Activated T-helper 17 cell treated with anti-CD3 and anti-CD28 coated beads, Interleukin-2, amount 50 U/mL, for 72 hours (primary cell): ENCODE measurements around the gene SLC13A3. TPM values are rescaled to one million over a fixed set of nuclear protein-coding genes. Genes with fewer than 3 reads are reported as not detected.

ENCODE experiments used
- ATAC-seq: fragments of 150-1000 bp; cut with Tn5 transposase; replicated peaks from 2 replicates; pipeline ENCODE4 v1.10.0; 2021; ENCODE audit warnings: mild to moderate bottlenecking, moderate library complexity
- H3K27ac Mint-ChIP-seq: one replicate; pipeline ENCODE4 v1.8.0; 2022; ENCODE audit warnings: mixed read lengths
- H3K27me3 Mint-ChIP-seq: one replicate; pipeline ENCODE4 v1.8.0; 2022; ENCODE audit warnings: mixed read lengths
- H3K36me3 Mint-ChIP-seq: one replicate; pipeline ENCODE4 v1.8.0; 2022; ENCODE audit warnings: low read depth, mild to moderate bottlenecking, mixed read lengths
- H3K4me1 Mint-ChIP-seq: one replicate; pipeline ENCODE4 v1.8.0; 2022; ENCODE audit warnings: mixed read lengths
- H3K4me3 Mint-ChIP-seq: one replicate; pipeline ENCODE4 v1.8.0; 2022; ENCODE audit warnings: mild to moderate bottlenecking, mixed read lengths
- H3K9me3 Mint-ChIP-seq: one replicate; pipeline ENCODE4 v1.8.0; 2022; ENCODE audit warnings: mixed read lengths
- total RNA-seq, 2 donors: library from RNA; stranded (reverse); gene quantifications; one replicate each; pipeline ENCODE4 v1.2.3, GENCODE V29; 2022

The SLC13A3 gene
- total RNA-seq, 2 donors from 2014 or later: not detected

DNA sequence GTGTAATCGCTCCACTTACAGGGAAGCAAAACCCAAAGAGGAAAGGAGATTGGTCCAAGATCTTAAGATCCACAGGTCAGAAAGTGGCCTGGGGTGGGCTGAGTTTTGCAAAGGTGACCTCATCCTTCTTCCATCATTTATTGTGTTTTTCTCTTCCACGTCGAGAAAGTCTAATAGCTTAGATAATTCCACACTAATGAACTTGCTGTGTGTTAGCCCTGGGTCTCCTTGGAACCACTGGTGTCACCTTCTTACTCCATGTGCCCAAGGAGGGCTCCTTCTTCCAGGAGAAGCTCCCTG lies 1.7 kb downstream of the SLC13A3 start:
- no peak overlapping the region for H3K27ac Mint-ChIP-seq
- H3K4me3 Mint-ChIP-seq: no peak overlapping the region
- no peaks in the 10 kb centered on the region for H3K4me1 Mint-ChIP-seq
- no peaks in the 10 kb centered on the region for H3K9me3 Mint-ChIP-seq
- H3K36me3 Mint-ChIP-seq: no peaks in the 10 kb centered on the region
- ATAC-seq: no peak
- H3K27me3 Mint-ChIP-seq: peaks cover 39% of the 10 kb centered on the region

DNA sequence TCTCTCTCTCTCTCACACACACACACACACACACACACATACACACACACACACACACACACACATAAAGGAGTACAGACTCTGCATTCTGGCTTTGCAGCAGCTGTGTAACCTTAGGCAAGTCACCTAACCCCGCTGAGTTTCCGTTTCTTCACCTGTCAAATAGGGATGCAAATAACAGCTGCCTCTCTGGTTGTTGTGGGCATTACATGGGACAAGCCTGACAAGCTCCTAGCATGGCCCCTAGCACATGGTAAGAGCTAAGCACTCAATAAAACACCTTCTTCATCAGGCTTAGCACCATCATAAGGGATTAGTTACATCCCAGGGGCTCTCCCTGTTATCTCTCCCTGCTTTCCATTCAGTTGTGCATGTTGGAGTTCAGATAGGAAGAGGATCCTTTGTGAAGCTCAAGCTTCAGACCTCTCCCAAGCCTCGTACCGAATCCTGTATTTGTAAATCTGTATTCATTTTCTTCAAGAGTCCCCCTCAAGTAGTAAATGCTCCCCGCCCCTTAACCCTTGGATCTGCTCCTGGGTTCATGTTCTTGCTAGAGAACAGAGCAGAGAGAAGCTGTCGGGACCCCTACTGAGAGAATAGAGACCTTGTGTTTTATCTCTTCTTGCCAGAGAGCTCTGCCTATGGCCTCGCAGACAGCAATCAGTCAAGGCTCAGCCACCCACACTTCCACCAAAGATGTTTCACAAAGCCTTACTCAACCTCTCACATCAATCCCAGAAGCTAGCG lies 2.2 kb downstream of the SLC13A3 start:
- no peaks in the 10 kb centered on the region for H3K4me1 Mint-ChIP-seq
- H3K9me3 Mint-ChIP-seq: no peaks in the 10 kb centered on the region
- no peak overlapping the region for H3K4me3 Mint-ChIP-seq
- no peak for ATAC-seq
- H3K27me3 Mint-ChIP-seq: peaks cover 37% of the 10 kb centered on the region
- no peak overlapping the region for H3K27ac Mint-ChIP-seq
- no peaks in the 10 kb centered on the region for H3K36me3 Mint-ChIP-seq

DNA sequence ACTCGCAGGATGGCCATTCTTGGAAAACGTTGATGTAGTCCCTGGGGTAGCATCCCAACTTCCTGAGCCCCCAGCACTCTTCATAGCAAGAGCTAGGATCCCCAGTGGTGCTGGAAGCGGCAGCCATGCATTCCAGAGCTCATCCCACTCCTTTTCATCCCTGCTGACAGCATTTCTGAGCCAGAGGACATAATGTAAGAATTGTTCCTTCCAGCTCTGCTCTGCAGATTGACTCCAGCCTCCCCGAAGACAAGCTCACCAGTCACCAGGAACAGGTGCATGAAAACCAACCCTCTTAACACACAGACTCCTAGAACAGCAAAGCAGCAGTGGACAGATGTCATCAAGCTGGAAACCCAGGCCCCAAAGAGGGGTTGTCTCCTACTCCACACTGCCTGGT lies 3.8 kb downstream of the SLC13A3 start:
- peaks cover 29% of the 10 kb centered on the region for H3K27me3 Mint-ChIP-seq
- H3K36me3 Mint-ChIP-seq: no peaks in the 10 kb centered on the region
- no peaks in the 10 kb centered on the region for H3K9me3 Mint-ChIP-seq
- no peaks in the 10 kb centered on the region for H3K4me1 Mint-ChIP-seq
- no peak for ATAC-seq
- no peak overlapping the region for H3K4me3 Mint-ChIP-seq
- no peak overlapping the region for H3K27ac Mint-ChIP-seq

DNA sequence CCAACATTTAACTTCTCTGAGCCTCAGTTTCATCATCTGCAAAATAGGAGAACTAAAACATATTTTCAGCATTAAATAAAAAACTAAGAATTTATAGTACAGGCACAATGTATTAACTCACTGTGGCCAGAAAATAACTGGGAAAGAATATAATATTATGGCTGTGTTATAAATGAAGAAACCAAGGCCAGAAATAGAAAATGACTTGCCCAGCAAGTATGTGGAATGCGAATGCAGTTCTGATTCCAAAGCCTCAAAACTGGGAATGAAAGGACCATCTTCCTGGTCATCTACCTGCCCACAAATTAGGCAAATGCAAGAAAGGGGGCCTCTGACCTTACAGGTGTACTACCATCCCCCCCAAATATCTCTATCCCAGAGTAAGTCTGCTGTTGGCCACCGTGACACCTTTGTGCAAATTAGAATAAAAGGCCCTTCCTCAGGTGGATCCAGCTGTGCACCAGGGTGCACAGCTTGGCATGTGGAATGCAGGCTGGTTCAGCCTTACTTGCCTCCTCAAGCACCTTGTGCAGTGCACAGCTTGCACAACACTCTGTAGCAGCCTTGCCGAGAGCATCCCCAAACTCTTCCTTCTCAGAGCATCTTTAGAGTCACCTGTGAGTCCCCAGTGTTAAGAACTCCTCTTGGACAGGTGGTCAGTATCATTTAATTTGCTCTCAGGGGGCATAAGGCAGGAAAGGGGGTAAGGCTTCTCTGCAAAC lies 4.4 kb downstream of the SLC13A3 start:
- Mint-ChIP-seq H3K27me3 (peaks cover 26% of the 10 kb centered on the region), H3K4me3 (no peak overlapping the region), H3K4me1 (no peaks in the 10 kb centered on the region), H3K27ac (no peak overlapping the region), H3K9me3 (no peaks in the 10 kb centered on the region), H3K36me3 (no peaks in the 10 kb centered on the region)
- ATAC-seq: no peak

DNA sequence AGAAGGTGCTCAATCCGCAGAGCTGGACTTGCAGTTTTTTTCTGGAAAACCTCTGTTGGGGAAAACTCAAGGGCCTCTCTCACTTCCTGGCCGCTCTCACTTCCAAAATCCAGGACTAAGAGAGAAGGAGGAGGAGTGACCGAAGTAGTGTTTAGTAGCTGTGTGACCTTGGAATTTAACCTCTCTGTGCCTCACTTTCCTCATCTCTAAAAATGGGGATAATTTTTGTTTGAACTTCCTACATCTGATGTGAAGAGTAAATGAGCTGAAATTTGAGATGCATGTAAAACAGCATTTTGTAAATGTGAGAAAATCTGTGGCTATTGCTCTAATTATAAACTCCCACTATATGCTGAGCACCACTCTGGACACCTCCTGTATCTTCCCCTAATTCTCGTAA lies 5.1 kb downstream of the SLC13A3 start:
- Mint-ChIP-seq H3K36me3 (no peaks in the 10 kb centered on the region), H3K27ac (no peak overlapping the region), H3K4me3 (no peak overlapping the region), H3K27me3 (peaks cover 27% of the 10 kb centered on the region), H3K9me3 (no peaks in the 10 kb centered on the region), H3K4me1 (no peaks in the 10 kb centered on the region)
- ATAC-seq: no peak

DNA sequence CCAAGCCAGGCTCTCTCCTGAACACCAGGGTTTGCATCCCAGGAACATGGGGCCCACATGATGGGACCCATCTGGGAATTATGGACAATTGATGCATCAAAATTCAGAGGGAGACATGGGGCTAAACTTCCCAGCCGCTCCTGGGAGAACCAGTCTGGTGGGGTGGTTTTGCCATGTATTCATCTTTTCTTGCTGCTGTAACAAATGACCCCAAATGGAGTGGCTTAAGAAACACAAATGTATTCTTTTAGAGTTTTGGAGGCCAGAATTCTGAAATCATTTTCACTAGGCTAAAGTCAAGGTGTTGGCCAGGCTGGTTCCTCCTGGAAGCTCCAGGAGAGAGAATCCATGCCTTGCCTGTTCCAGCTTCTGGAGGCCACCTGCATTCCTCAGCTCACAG lies 6.5 kb downstream of the SLC13A3 start:
- Mint-ChIP-seq H3K27me3 (peaks cover 14% of the 10 kb centered on the region), H3K9me3 (no peaks in the 10 kb centered on the region), H3K27ac (no peak overlapping the region), H3K4me1 (no peaks in the 10 kb centered on the region), H3K36me3 (no peaks in the 10 kb centered on the region), H3K4me3 (no peak overlapping the region)
- ATAC-seq: no peak

DNA sequence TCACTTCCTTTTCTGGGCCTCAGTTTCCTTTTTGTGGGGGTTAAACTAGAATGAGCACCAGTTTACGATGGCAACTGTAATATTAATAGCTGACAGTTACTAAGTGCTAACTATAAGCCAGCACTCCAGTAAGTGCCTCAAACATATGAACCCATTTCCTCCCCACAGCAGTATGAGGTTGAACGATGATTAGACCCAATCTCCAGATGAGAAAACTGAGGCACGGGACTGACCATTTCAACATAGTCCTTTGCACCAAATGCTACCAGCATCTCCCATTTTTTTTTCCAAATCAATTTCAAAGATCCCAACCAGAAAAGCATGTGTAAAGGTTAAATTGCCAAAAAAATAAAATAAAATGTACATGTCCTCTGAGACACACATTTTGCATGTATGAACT lies 7.1 kb downstream of the SLC13A3 start:
- no peaks in the 10 kb centered on the region for H3K36me3 Mint-ChIP-seq
- no peak overlapping the region for H3K27ac Mint-ChIP-seq
- H3K9me3 Mint-ChIP-seq: no peaks in the 10 kb centered on the region
- peaks cover 16% of the 10 kb centered on the region for H3K27me3 Mint-ChIP-seq
- no peak overlapping the region for H3K4me3 Mint-ChIP-seq
- no peak for ATAC-seq
- no peaks in the 10 kb centered on the region for H3K4me1 Mint-ChIP-seq

DNA sequence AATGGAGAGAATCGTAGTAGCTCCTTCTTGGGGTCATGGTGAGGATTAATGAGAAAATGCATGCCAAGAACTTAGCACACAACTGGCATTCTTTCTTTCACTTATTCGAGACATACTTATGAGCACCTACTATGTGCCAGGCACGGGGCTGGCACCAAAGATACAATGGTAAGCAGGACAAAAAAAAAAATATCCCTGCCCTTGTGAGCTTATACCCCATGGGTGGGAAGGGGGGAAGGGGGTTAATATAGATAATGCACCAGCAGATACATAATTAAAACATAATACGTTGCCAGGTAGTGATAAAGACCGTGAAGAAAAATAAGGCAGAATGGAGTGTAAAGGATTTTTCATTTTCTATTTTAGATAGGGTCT lies 8.3 kb downstream of the SLC13A3 start:
- Mint-ChIP-seq H3K9me3 (no peaks in the 10 kb centered on the region), H3K36me3 (no peaks in the 10 kb centered on the region), H3K27ac (no peak overlapping the region), H3K4me3 (no peak overlapping the region), H3K4me1 (no peaks in the 10 kb centered on the region), H3K27me3 (peaks cover 16% of the 10 kb centered on the region)
- ATAC-seq: no peak

DNA sequence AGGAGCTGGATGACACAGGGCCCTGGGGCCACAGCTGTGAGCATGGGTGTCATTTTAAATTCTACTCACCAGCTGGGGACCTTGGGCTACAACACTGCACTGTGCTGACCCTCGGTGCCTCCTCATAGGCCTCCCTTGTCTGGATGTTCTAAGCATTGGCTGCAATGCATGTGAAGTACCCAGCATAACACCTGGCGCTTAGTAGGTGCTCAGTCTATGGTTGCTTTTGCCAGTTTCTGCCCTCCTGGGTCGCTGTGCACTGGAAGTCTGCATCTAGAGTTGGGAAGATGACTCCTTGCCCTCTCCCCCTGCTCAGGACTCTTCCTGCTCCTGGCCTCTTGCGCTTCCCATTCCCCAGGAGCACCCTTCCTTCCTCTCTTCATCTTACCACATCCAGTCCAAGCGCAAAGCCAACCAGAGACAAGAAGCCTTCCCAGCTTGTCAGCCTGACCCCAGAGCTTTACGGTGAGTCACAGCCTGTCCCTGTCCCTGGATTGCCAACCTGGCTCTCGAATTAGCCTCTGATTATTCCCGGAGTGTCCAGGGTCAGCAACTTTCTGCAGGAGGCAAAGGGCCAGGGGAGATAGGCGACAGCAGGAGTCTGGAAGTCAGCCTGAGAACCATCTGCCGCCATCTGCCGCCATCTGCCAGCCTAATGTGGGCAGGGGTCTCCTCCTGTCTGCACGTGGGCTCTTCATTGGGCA lies 8.8 kb downstream of the SLC13A3 start:
- Mint-ChIP-seq H3K4me3 (no peak overlapping the region), H3K36me3 (no peaks in the 10 kb centered on the region), H3K9me3 (no peaks in the 10 kb centered on the region), H3K27me3 (peaks cover 18% of the 10 kb centered on the region), H3K4me1 (no peaks in the 10 kb centered on the region), H3K27ac (no peak overlapping the region)
- ATAC-seq: no peak

DNA sequence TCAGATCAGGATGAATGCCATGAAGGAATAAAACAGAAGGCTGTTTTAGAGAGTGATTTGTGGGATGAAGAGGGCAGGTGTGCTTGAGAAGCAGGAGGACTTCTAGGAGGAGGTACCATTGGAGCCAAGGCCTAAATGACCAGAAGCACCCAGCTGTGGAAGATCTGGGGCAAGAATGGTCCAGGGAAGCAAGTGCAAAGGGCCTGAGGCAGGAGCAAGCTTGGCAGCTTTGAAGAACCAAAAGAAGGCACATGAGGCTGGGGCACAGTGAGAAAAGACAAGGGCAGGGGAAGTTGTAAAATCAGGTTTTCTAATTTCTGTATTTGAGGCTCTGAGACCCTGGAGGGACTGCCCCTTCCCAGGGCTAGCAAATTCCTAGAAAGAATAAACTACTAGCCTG lies 9.8 kb downstream of the SLC13A3 start:
- Mint-ChIP-seq H3K9me3 (no peaks in the 10 kb centered on the region), H3K27ac (no peak overlapping the region), H3K4me1 (no peaks in the 10 kb centered on the region), H3K27me3 (peaks cover 18% of the 10 kb centered on the region), H3K36me3 (no peaks in the 10 kb centered on the region), H3K4me3 (no peak overlapping the region)
- no peak for ATAC-seq

DNA sequence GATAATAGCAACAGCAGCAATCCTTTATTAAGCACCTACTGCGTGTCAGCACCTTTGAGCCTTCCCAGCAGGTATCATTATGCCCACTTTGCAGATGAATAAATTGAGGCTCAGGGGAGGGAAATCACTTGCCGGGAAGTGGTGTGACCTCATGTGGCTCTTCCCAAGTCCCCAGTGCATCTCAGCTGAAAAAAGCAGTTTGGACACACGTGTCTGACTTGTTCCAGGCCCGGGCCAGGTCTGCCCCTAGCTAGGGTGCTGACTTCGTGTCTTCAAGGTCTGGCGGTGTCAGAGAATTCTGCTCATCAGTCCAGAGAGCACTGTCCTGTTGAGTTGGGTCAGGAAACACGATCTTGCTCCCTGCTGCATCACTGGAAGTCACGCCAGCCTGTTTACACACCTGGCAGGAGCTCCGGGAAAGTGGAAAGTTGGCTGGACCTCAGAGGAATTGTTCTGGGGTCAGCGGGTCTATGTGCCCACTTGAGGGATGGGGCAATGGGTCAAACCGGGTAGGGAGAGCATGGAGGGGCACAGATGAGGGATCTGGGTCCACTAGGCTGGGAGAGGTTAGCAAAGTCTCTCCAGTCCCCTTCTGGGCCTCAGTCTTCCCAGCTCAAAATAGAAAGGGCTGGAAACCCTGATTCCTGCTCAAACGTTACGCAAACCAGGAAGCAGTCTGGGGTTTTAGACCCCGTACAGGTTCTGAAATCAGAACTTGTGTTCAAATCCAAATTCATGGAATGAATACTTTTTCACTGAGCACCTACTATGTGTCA lies 10.5 kb downstream of the SLC13A3 start:
- H3K4me3 Mint-ChIP-seq: no peak overlapping the region
- H3K27me3 Mint-ChIP-seq: peaks cover 23% of the 10 kb centered on the region
- no peaks in the 10 kb centered on the region for H3K9me3 Mint-ChIP-seq
- no peaks in the 10 kb centered on the region for H3K4me1 Mint-ChIP-seq
- no peaks in the 10 kb centered on the region for H3K36me3 Mint-ChIP-seq
- no peak overlapping the region for H3K27ac Mint-ChIP-seq
- ATAC-seq: no peak

DNA sequence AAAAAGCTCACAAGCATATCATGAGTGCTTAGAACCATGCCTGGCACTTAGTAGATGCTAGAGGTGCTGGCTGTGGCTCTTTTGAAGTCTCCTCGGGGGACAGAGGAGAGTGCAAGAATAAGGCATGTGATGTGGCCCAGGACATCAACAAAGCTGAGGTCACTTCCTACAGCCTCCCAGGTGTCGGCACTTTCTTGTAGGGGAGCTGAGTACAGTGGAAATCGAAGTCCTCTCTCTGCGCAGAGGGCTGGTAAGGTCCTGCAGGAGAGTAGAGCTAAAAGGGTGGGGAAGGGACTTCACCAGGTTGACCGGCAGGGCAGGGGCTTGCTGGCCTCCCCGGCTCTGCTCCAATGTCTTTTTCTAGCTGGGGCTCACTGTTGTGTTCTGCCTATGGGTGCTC lies 11.2 kb downstream of the SLC13A3 start:
- no peak overlapping the region for H3K27ac Mint-ChIP-seq
- no peaks in the 10 kb centered on the region for H3K4me1 Mint-ChIP-seq
- no peak overlapping the region for H3K4me3 Mint-ChIP-seq
- H3K9me3 Mint-ChIP-seq: no peaks in the 10 kb centered on the region
- no peak for ATAC-seq
- no peaks in the 10 kb centered on the region for H3K36me3 Mint-ChIP-seq
- peaks cover 22% of the 10 kb centered on the region for H3K27me3 Mint-ChIP-seq

DNA sequence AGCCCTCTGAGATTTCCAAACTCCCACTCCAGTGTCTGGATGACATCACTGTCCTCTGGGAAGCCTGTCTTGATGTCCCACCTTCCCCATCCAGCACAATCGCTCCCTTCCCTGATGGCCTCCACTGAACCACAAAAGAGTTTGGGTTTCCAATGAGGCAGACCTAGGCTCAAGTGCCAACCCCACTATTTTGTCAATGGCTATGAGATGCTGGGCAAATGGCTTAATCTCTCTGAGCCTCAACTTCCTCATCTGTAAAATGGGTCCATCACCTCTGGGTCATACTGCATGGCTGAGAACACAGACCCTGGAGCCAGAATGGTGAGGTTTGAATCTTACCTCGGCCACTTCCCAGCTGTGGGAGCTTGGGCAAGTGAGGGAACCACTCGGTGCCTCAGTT lies 11.7 kb downstream of the SLC13A3 start:
- no peak for ATAC-seq
- H3K36me3 Mint-ChIP-seq: no peaks in the 10 kb centered on the region
- peaks cover 24% of the 10 kb centered on the region for H3K27me3 Mint-ChIP-seq
- no peaks in the 10 kb centered on the region for H3K4me1 Mint-ChIP-seq
- no peak overlapping the region for H3K4me3 Mint-ChIP-seq
- no peaks in the 10 kb centered on the region for H3K9me3 Mint-ChIP-seq
- no peak overlapping the region for H3K27ac Mint-ChIP-seq

DNA sequence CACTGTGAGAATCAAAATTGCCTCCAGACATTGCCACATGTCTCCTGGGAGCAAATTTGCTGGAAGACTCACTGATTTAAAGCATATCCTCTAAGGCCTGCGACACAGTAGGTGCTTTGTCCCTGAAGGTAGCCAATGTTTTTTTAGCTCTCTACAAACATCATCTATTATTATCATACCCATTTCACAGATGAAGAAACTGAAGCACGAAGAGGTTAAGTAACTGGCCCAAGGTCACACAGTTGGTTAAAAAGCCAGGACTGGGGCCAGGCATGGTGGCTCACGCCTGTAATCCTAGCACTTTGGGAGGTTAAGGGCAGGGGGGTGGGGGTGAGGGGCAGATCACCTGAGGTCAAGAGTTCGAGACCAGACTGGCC lies 12.4 kb downstream of the SLC13A3 start:
- ATAC-seq: no peak
- Mint-ChIP-seq H3K4me1 (no peaks in the 10 kb centered on the region), H3K27ac (no peak overlapping the region), H3K36me3 (no peaks in the 10 kb centered on the region), H3K9me3 (no peaks in the 10 kb centered on the region), H3K4me3 (no peak overlapping the region), H3K27me3 (peaks cover 24% of the 10 kb centered on the region)
